ENCODE results near the gene APLP2.
"Not testable (repeated sequence)": the region's sequence is repeated elsewhere in the genome, so short reads cannot be mapped to it uniquely, and the experiment has no call there.

The APLP2 gene

DNA sequence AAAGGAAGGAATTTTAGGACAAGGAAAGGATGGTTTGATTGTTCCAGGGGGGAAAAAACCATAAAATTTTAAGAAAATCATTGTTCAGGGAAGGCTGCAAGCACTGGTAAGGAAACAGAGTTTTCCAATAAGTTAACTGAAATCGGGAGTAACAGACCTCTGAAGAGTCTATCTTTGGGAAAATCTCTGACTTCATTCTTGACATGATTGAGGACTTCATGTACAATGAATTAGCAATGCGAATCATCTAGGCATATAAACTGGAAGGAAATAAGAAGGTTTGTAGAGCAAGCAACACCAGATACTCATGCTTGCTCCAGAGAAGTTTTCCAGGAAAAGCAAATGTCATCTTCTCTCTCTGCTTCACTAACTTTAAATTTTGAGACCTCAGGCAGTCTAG is 18.5 kb downstream of the APLP2 start:
- Histone ChIP-seq H3K27me3 (ENCODE audit: control insufficient read depth in 2 of 2, insufficient read depth in 2 of 2, low read length in 2 of 2) (no peaks in the 10 kb centered on the region), H3K4me3 (ENCODE audit: low read length in 2 of 2) (no peak overlapping the region), H3K27ac (ENCODE audit: low read depth in 2 of 2, low read length in 2 of 2) (no peak overlapping the region), H3K9me3 (ENCODE audit: control insufficient read depth in 2 of 2, low read length in 2 of 2) (no peaks in the 10 kb centered on the region), H3K36me3 (ENCODE audit: control insufficient read depth in 2 of 2, insufficient read depth in 2 of 2, low read length in 2 of 2) (no peaks in the 10 kb centered on the region), H3K4me1 (ENCODE audit: control insufficient read depth in 2 of 2, insufficient read depth in 2 of 2, low read length in 2 of 2) (no peaks in the 10 kb centered on the region), H3K9ac (ENCODE audit: low read depth in 1 of 2, low read length in 2 of 2) (no peak overlapping the region)

DNA sequence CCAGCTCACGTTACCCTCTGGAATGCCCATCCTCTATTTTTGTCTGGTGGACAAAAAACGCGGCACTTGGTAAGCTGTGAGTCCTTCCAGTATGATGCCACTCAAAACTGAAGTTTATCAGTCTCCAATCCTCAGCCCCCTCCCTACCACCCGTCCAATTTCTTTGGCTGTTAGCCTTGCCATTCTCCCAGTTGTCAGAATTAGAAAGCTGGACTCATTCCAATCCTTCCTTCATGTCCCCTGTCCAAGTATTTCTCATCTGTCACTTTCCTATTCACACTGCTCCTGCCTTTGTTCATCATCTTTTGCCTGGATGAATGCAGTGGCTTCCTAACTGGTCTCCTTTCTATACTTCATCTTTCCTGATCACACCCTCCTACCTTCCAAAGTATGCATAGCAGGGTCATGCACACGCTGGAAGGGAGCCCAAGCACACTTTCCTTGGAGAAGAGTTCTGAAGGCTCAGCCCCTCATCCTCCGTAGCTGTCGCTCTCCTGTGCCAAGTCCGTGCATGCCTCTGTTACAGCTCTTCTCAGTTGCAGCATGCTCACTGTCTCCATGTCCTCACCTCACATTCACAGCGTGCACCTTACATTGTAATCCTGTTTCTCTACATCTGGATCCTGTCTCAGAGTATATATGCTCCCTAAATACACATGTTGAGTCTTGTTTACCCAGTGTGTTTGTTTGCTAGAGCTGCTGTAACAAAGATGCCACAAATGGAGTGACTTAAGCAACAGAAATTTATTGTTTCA is 19.4 kb downstream of the APLP2 start:
- H3K4me3 ChIP-seq (ENCODE audit: low read length in 2 of 2): no peak overlapping the region
- no peak overlapping the region for H3K9ac ChIP-seq (ENCODE audit: low read depth in 1 of 2, low read length in 2 of 2)
- no peak overlapping the region for H3K27ac ChIP-seq (ENCODE audit: low read depth in 2 of 2, low read length in 2 of 2)
- no peaks in the 10 kb centered on the region for H3K4me1 ChIP-seq (ENCODE audit: control insufficient read depth in 2 of 2, insufficient read depth in 2 of 2, low read length in 2 of 2)
- no peaks in the 10 kb centered on the region for H3K9me3 ChIP-seq (ENCODE audit: control insufficient read depth in 2 of 2, low read length in 2 of 2)
- no peaks in the 10 kb centered on the region for H3K36me3 ChIP-seq (ENCODE audit: control insufficient read depth in 2 of 2, insufficient read depth in 2 of 2, low read length in 2 of 2)
- no peaks in the 10 kb centered on the region for H3K27me3 ChIP-seq (ENCODE audit: control insufficient read depth in 2 of 2, insufficient read depth in 2 of 2, low read length in 2 of 2)

DNA sequence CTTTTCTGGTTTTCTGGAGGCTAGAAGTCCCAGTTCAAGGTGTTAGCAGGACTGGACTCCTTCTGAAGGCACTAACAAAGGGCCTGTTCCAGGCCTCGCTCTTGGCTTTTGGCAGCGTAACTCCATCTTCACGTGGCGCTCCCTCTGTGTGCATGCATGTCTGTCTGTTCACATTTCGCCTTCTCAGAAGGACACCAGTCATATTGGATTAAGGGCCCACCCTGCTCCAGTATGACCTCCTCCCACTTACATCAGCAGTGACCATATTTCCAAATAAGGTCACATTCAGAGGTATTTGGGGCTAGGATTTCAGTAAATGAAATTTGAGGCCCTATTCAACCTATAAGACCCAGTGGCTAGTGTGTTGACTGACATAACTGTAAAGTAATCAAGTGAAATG is 20.0 kb downstream of the APLP2 start:
- Histone ChIP-seq H3K4me1 (ENCODE audit: control insufficient read depth in 2 of 2, insufficient read depth in 2 of 2, low read length in 2 of 2) (no peaks in the 10 kb centered on the region), H3K9ac (ENCODE audit: low read depth in 1 of 2, low read length in 2 of 2) (no peak overlapping the region), H3K9me3 (ENCODE audit: control insufficient read depth in 2 of 2, low read length in 2 of 2) (no peaks in the 10 kb centered on the region), H3K27ac (ENCODE audit: low read depth in 2 of 2, low read length in 2 of 2) (no peak overlapping the region), H3K27me3 (ENCODE audit: control insufficient read depth in 2 of 2, insufficient read depth in 2 of 2, low read length in 2 of 2) (no peaks in the 10 kb centered on the region), H3K4me3 (ENCODE audit: low read length in 2 of 2) (no peak overlapping the region), H3K36me3 (ENCODE audit: control insufficient read depth in 2 of 2, insufficient read depth in 2 of 2, low read length in 2 of 2) (no peaks in the 10 kb centered on the region)

DNA sequence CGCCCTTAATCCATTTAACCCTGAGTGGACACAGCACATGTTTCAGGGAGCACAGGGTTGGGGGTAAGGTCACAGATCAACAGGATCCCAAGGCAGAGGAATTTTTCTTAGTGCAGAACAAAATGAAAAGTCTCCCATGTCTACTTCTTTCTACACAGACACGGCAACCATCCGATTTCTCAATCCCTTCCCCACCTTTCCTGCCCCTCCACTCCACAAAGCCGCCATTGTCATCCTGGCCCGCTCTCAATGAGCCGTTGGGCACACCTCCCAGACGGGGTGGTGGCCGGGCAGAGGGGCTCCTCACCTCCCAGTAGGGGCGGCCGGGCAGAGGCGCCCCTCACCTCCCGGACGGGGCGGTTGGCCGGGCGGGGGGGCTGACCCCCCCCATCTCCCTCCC is 20.8 kb downstream of the APLP2 start:
- H3K9ac ChIP-seq (ENCODE audit: low read depth in 1 of 2, low read length in 2 of 2); H3K27ac ChIP-seq (ENCODE audit: low read depth in 2 of 2, low read length in 2 of 2); H3K4me3 ChIP-seq (ENCODE audit: low read length in 2 of 2); H3K4me1 ChIP-seq (ENCODE audit: control insufficient read depth in 2 of 2, insufficient read depth in 2 of 2, low read length in 2 of 2); H3K9me3 ChIP-seq (ENCODE audit: control insufficient read depth in 2 of 2, low read length in 2 of 2); H3K27me3 ChIP-seq (ENCODE audit: control insufficient read depth in 2 of 2, insufficient read depth in 2 of 2, low read length in 2 of 2); H3K36me3 ChIP-seq (ENCODE audit: control insufficient read depth in 2 of 2, insufficient read depth in 2 of 2, low read length in 2 of 2): not testable (repeated sequence)

DNA sequence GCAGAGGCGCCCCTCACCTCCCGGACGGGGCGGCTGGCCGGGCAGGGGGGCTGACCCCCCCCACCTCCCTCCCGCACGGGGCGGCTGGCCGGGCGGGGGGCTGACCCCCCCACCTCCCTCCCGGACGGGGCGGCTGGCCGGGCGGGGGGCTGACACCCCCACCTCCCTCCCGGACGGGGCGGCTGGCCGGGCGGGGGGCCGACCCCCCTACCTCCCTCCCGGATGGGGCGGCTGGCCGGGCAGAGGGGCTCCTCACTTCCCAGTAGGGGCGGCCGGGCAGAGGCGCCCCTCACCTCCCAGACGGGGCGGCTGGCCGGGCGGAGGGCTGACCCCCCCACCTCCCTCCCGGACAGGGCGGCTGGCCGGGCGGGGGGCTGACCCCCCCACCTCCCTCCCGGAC is 21.5 kb downstream of the APLP2 start:
- H3K9ac ChIP-seq (ENCODE audit: low read depth in 1 of 2, low read length in 2 of 2); H3K36me3 ChIP-seq (ENCODE audit: control insufficient read depth in 2 of 2, insufficient read depth in 2 of 2, low read length in 2 of 2); H3K27me3 ChIP-seq (ENCODE audit: control insufficient read depth in 2 of 2, insufficient read depth in 2 of 2, low read length in 2 of 2): not testable (repeated sequence)

DNA sequence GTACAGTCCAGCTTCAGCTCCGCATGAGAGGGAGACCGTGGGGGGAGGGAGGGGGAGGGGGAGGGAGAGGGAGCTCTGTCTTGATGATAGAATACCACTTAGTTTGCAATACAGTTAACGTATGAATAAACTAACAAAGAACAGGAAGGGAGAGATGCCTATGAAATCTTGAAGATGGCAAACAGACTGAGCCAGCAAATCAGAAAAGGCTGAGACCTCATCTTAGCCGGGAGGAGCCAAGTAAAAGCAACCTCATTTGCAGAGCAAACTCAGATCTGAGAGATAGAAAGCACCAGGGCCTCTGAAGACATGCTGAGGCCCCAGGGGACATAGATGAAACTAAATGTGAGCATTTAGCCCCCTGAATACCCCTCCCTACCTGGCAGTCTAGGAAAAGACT is 23.0 kb downstream of the APLP2 start:
- H3K4me1 ChIP-seq (ENCODE audit: control insufficient read depth in 2 of 2, insufficient read depth in 2 of 2, low read length in 2 of 2): no peaks in the 10 kb centered on the region
- no peaks in the 10 kb centered on the region for H3K9me3 ChIP-seq (ENCODE audit: control insufficient read depth in 2 of 2, low read length in 2 of 2)
- no peak overlapping the region for H3K27ac ChIP-seq (ENCODE audit: low read depth in 2 of 2, low read length in 2 of 2)
- no peak overlapping the region for H3K4me3 ChIP-seq (ENCODE audit: low read length in 2 of 2)
- no peaks in the 10 kb centered on the region for H3K27me3 ChIP-seq (ENCODE audit: control insufficient read depth in 2 of 2, insufficient read depth in 2 of 2, low read length in 2 of 2)
- H3K36me3 ChIP-seq (ENCODE audit: control insufficient read depth in 2 of 2, insufficient read depth in 2 of 2, low read length in 2 of 2): no peaks in the 10 kb centered on the region
- H3K9ac ChIP-seq (ENCODE audit: low read depth in 1 of 2, low read length in 2 of 2): no peak overlapping the region

More for the DNA sequence above, 21.5 kb downstream of the APLP2 start:
- not testable (repeated sequence) for H3K4me3 ChIP-seq (ENCODE audit: low read length in 2 of 2); H3K4me1 ChIP-seq (ENCODE audit: control insufficient read depth in 2 of 2, insufficient read depth in 2 of 2, low read length in 2 of 2); H3K27ac ChIP-seq (ENCODE audit: low read depth in 2 of 2, low read length in 2 of 2); H3K9me3 ChIP-seq (ENCODE audit: control insufficient read depth in 2 of 2, low read length in 2 of 2)

DNA sequence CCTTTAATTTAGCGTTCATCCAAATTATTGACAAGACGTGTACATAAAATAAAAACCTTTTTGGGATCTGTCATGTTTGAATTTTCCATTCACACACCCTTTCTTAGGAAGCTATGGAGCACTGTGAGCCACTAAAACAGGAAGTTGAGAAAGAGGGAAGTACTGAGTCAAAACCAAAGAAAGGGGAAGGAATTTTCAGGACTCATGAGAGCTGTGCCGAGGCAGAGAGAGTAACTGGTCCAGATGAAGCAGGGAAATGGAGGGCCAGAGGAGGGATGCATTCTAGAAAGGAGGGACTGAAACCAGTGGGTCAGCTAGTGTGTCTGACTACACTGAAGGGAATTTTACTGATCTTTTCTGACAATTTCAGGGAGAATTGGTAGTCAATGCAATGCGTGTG is 24.9 kb downstream of the APLP2 start:
- Histone ChIP-seq H3K4me1 (ENCODE audit: control insufficient read depth in 2 of 2, insufficient read depth in 2 of 2, low read length in 2 of 2) (no peaks in the 10 kb centered on the region), H3K36me3 (ENCODE audit: control insufficient read depth in 2 of 2, insufficient read depth in 2 of 2, low read length in 2 of 2) (no peaks in the 10 kb centered on the region), H3K27me3 (ENCODE audit: control insufficient read depth in 2 of 2, insufficient read depth in 2 of 2, low read length in 2 of 2) (no peaks in the 10 kb centered on the region), H3K9me3 (ENCODE audit: control insufficient read depth in 2 of 2, low read length in 2 of 2) (no peaks in the 10 kb centered on the region), H3K27ac (ENCODE audit: low read depth in 2 of 2, low read length in 2 of 2) (no peak overlapping the region), H3K4me3 (ENCODE audit: low read length in 2 of 2) (peak overlapping the region in 1 of 2 donors; percentile 3), H3K9ac (ENCODE audit: low read depth in 1 of 2, low read length in 2 of 2) (no peak overlapping the region)

DNA sequence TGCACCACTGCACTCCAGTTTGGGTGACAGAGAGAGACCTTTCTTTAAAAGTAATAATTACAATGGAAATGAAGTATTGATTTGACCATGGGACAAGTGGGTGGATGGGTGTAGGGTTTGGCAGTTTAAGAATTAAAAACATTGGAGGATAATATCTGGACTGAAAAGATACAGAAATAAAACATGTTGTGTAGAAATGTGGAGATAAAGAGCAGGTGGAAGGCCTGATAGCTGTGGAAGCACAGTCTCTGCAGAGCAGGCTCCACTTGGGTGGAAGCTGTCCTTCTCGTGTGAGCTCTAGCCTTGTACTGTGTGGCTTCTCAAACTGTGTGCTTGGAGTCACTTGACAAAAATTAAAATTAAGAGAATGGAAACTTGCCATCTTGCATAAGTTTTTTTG is 25.6 kb downstream of the APLP2 start:
- no peak overlapping the region for H3K4me3 ChIP-seq (ENCODE audit: low read length in 2 of 2)
- no peaks in the 10 kb centered on the region for H3K27me3 ChIP-seq (ENCODE audit: control insufficient read depth in 2 of 2, insufficient read depth in 2 of 2, low read length in 2 of 2)
- no peaks in the 10 kb centered on the region for H3K9me3 ChIP-seq (ENCODE audit: control insufficient read depth in 2 of 2, low read length in 2 of 2)
- H3K36me3 ChIP-seq (ENCODE audit: control insufficient read depth in 2 of 2, insufficient read depth in 2 of 2, low read length in 2 of 2): no peaks in the 10 kb centered on the region
- H3K4me1 ChIP-seq (ENCODE audit: control insufficient read depth in 2 of 2, insufficient read depth in 2 of 2, low read length in 2 of 2): no peaks in the 10 kb centered on the region
- no peak overlapping the region for H3K9ac ChIP-seq (ENCODE audit: low read depth in 1 of 2, low read length in 2 of 2)
- H3K27ac ChIP-seq (ENCODE audit: low read depth in 2 of 2, low read length in 2 of 2): no peak overlapping the region

DNA sequence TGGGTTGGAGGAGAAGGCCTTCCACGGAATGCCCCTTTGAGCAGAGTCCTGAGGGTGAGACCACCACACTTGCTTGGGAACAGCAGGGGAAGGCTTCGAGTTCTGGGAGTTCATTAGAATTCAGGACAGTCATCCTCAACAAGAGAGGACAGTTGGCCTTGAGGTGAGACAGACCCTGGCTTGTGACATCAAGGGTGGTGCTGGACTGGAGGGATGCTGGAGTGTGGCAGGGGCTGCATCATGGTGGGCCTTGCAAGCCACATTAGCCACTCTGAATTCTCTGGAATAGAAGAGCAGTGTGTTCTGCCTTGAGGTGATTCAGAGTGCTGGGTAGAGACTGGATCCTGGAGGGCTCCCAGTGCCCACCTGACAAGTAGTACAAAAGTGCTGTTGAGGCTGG is 26.3 kb downstream of the APLP2 start:
- Histone ChIP-seq H3K9ac (ENCODE audit: low read depth in 1 of 2, low read length in 2 of 2) (no peak overlapping the region), H3K36me3 (ENCODE audit: control insufficient read depth in 2 of 2, insufficient read depth in 2 of 2, low read length in 2 of 2) (no peaks in the 10 kb centered on the region), H3K9me3 (ENCODE audit: control insufficient read depth in 2 of 2, low read length in 2 of 2) (no peaks in the 10 kb centered on the region), H3K27me3 (ENCODE audit: control insufficient read depth in 2 of 2, insufficient read depth in 2 of 2, low read length in 2 of 2) (no peaks in the 10 kb centered on the region), H3K4me1 (ENCODE audit: control insufficient read depth in 2 of 2, insufficient read depth in 2 of 2, low read length in 2 of 2) (no peaks in the 10 kb centered on the region), H3K27ac (ENCODE audit: low read depth in 2 of 2, low read length in 2 of 2) (no peak overlapping the region), H3K4me3 (ENCODE audit: low read length in 2 of 2) (no peak overlapping the region)

DNA sequence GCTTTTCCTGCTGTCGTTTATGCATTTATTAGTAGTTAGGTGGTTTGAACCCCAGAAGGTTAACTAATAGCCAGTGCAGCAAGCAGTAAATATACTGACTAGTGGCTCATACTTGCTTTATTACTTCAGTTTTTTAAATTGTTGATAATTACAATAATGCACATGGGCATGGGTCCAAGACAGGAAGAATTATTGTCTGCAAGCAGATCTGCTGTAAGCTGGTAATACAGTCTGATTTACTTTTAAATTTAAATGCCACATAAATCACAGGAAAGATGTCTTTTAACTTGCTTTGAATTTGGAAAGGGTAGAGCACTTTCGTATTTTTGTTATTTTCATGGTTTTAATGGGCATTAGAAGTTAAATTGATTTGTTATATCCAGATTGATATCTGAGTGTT is 27.1 kb downstream of the APLP2 start:
- Histone ChIP-seq H3K27ac (ENCODE audit: low read depth in 2 of 2, low read length in 2 of 2) (no peak overlapping the region), H3K36me3 (ENCODE audit: control insufficient read depth in 2 of 2, insufficient read depth in 2 of 2, low read length in 2 of 2) (no peaks in the 10 kb centered on the region), H3K9me3 (ENCODE audit: control insufficient read depth in 2 of 2, low read length in 2 of 2) (no peaks in the 10 kb centered on the region), H3K4me3 (ENCODE audit: low read length in 2 of 2) (no peak overlapping the region), H3K27me3 (ENCODE audit: control insufficient read depth in 2 of 2, insufficient read depth in 2 of 2, low read length in 2 of 2) (no peaks in the 10 kb centered on the region), H3K9ac (ENCODE audit: low read depth in 1 of 2, low read length in 2 of 2) (no peak overlapping the region), H3K4me1 (ENCODE audit: control insufficient read depth in 2 of 2, insufficient read depth in 2 of 2, low read length in 2 of 2) (no peaks in the 10 kb centered on the region)

DNA sequence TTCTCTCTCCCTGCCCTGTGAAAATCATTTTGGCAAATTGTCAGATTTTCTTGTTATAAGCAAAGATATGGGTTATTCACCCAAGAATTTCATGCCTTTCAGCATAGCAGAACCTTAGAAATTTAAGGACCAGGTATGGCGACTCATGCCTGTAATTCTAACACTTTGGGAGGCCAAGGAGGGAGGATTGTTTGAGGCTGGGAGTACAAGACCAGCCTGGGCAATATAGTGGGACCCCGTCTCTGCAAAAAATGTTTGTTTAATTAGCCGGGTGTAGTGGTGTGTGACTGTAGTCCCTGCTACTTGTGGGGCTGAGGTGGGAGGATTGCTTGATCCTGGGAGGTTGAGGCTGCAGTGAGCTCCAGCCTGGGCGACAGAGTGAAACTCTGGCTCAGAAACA is 27.6 kb downstream of the APLP2 start:
- Histone ChIP-seq H3K9me3 (ENCODE audit: control insufficient read depth in 2 of 2, low read length in 2 of 2) (no peaks in the 10 kb centered on the region), H3K9ac (ENCODE audit: low read depth in 1 of 2, low read length in 2 of 2) (no peak overlapping the region), H3K36me3 (ENCODE audit: control insufficient read depth in 2 of 2, insufficient read depth in 2 of 2, low read length in 2 of 2) (no peaks in the 10 kb centered on the region), H3K27me3 (ENCODE audit: control insufficient read depth in 2 of 2, insufficient read depth in 2 of 2, low read length in 2 of 2) (no peaks in the 10 kb centered on the region), H3K27ac (ENCODE audit: low read depth in 2 of 2, low read length in 2 of 2) (no peak overlapping the region), H3K4me3 (ENCODE audit: low read length in 2 of 2) (no peak overlapping the region), H3K4me1 (ENCODE audit: control insufficient read depth in 2 of 2, insufficient read depth in 2 of 2, low read length in 2 of 2) (no peaks in the 10 kb centered on the region)

Measured in mucosa of rectum (tissue), 2 donors.